ENCODE results near the gene KRTAP25-1.

The KRTAP25-1 gene

DNA sequence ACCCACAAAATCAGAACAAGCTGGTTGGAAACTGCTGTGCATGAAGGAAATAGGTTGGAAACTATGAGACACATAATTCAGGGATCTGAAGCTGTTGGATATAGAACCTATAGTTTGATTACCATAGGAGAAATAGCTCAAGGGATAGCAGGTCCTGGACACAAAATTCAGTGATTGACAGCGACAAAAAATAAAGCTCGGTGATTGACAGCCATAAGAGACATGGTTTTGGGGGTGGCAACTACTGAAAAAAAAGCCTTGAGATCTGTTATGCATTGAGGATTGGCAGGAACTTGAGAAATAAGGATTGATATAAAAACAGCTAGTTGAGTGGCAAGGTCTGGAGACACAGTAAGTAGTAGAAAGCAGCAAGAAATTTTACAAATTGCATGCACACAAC, at the start of gene KRTAP25-1:
KRTAP25-1 (minus strand) TSS at position 300 of the 400 bp plus-strand sequence; CDS start at position 276, 24 bp downstream.
- no peak for DNase-seq (ENCODE audit: low spot score)

DNA sequence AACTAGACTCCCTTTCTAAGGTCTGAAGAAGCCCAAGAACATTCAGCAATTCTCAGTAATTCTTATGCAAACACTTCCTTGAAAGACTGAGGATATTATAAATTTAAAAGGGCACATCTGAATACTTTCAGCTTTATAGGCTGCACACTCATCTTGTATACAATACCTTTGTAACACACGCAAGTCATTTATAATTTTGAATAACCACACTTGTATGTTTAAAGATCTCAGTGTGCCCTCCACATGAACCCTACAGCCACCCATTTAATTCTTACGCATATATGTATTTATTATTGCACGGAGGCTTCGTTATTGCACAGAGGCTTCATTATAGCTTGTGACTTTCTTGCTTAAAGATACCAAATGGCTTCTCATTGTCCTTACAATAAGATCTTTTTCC, 49.4 kb upstream of the KRTAP25-1 start:
- DNase-seq (ENCODE audit: low spot score), result no peak

DNA sequence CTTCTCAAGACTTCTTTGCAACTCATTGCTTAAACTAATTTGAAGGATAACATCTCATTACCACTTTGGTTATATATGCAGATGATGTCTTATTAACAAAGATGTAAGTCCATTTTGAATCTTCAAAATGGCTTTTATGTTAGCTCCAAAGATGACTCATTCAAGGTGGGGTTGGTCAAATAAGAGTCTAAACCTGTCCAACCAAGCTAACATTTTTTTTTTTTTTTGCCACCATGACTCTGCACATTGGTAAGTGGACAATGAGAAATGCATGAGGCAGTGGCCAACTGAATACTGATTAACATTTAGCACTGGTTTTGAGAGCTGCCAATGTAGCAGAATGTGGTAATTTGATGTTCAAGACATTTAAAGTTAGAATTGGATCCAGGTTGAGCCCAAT, 48.5 kb upstream of the KRTAP25-1 start:
- DNase-seq (ENCODE audit: low spot score), result no peak

GRCh38 chr21:30337276-30337744, 48.0 kb upstream of the KRTAP25-1 start, which contains the start of gene KRTAP27-1:
TSS of gene KRTAP27-1 (minus strand) at chr21:30337694. CDS start at chr21:30337668, 26 bp downstream.
- no peak for DNase-seq (ENCODE audit: low spot score)

- no peak for DNase-seq (ENCODE audit: low spot score)
These were observed 47.3 kb upstream of the KRTAP25-1 start for GRCh38 chr21:30336596-30336995.

GRCh38 chr21:30333736-30334135, 44.4 kb upstream of the KRTAP25-1 start:
- no peak for DNase-seq (ENCODE audit: low spot score)

DNA sequence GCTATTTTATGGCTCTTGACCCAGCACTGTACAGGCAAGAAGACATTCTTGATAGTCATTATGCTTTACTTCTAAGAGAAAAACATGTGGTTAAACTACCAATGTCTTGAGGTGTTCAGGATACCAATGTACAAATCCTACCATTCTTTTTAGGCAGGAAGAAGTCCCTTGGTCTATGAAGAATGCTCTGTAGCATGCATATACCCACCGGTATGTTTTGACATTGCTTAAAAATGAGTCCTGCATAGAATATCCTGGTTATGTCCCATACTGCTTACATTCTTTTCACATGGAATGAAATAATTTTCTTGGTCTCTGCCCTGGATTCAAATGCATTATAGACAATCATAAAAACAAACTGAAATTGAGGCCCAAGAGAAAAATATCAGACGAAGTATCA, 43.4 kb upstream of the KRTAP25-1 start:
- no peak for DNase-seq (ENCODE audit: low spot score)

DNA sequence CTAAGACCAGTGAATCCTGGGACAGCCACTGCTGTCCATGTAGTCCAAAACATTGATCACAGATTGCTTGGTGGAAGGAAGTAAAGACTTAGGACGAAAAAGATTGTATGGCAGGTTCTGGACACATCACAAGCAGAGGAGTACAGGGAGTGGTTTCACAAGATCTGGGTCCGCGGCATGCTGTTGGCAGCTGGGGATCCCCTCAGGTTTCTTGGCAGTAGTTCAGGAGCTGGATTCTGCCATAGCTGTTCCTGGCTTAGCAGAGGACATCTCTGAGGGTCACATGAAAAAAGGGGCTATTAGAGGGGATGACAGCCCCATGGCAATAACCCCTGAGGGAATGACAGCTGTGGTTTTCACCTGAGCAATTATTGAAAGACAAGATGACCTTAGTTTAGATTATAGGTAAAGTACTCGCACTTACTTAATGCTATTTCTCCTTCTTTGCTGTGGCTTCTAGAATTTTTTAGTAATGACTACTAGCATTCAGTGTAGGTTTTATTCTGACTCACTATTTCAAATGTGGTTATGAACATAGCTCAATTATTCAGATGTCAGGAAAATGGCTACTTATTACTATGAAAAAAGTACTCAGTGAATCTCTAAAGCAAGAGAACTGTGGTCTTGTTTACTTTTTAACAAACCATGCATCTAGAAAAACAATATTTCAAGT, 40.0 kb upstream of the KRTAP25-1 start:
- no peak for DNase-seq (ENCODE audit: low spot score)

- DNase-seq (ENCODE audit: low spot score), result no peak
These were observed 37.1 kb upstream of the KRTAP25-1 start for GRCh38 chr21:30326390-30326789.

DNA sequence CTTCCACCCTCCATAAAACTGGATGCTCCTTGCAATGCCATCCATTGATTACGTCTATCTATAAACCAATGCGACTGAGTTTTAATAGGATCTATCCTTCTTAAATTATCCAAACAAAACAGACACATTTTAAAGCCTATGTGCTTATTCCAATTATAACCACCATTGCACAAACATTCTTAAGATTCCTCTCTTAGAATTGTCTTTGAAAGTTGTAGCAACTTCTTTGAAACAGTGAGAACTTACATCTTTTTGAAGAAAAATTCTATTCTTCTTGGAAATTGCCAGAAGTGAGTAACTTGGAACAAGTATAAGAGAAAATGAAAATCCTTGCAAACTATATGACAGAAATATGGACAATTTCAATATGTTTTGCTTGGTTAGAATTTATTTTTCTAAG, 30.9 kb upstream of the KRTAP25-1 start, which contains the start of gene KRTAP26-1:
KRTAP26-1 (minus strand) TSS at position 101 of the 400 bp plus-strand sequence. CDS start 280 bp downstream, outside the sequence.
- no peak for DNase-seq (ENCODE audit: low spot score)

- DNase-seq (ENCODE audit: low spot score), result no peak
These were observed 26.4 kb upstream of the KRTAP25-1 start for GRCh38 chr21:30315701-30316100.

DNA sequence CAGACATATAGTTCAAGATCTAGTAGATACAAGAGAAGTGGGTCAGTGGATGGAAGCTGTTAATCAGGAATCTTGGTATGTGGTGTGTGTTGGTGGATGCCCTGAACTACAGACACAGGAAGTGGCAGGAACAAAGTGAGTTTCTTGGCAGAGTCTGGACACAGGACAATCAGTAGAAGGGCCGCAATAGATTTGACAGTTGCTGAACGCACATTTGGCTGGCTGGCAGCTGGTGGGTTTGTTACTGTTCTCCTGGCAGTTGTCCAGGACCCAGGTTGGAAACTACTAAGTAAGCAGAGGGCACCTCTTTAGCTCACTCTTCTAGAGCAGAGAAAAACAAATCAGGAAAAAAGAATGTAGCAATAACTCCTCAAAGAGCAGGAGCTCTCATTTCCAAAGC, 17.6 kb upstream of the KRTAP25-1 start:
- DNase-seq (ENCODE audit: low spot score), result no peak

DNA sequence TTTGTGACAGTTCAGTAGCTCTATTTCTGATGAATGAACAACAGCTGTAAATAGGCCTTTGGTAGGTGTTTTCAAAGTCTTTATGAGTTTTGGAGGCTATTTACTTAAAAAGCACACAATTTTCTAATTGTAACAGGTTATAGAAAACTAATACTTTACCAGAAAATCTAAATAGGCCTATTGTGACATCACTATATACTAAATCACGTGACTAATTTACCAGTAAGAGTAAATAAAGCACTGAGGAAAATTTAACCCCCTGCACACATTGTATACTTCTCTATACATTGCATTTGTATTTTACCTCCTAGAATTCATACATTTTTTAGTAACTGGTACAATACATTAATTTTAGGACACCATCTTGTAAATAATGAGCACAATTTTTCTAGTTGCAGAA, 15.8 kb upstream of the KRTAP25-1 start:
- no peak for DNase-seq (ENCODE audit: low spot score)

DNA sequence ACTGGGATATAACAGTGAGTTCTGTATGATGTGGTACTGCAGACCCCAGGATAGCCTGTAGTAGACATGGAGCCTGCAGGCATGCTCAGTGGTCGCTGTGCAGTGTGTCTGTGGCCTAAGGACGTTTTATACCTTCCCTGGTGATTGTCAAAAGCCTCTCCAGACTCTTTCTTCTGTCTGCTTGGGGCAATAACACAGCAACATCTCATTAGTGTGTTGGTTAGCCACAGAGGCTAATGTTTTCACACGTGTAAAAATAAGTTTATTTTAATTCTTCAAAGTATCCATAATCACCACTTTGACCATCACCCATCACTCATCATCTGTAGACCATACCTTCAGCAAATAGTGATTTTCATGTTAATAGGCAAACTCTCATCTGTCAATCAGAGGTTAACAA, 6.5 kb downstream of the KRTAP25-1 start, which contains the start of gene KRTAP24-1:
KRTAP24-1 (minus strand) TSS at position 101 of the 400 bp plus-strand sequence; CDS start at position 83, 18 bp downstream.
- DNase-seq (ENCODE audit: low spot score), result no peak

- no peak for DNase-seq (ENCODE audit: low spot score)
These were observed 17.7 kb downstream of the KRTAP25-1 start for GRCh38 chr21:30271611-30272010.

- DNase-seq (ENCODE audit: low spot score), result no peak
These were observed 18.2 kb downstream of the KRTAP25-1 start for GRCh38 chr21:30271156-30271555.

GRCh38 chr21:30269803-30270530, 19.3 kb downstream of the KRTAP25-1 start:
- no peak for DNase-seq (ENCODE audit: low spot score)

- no peak for DNase-seq (ENCODE audit: low spot score)
These were observed 20.6 kb downstream of the KRTAP25-1 start for GRCh38 chr21:30268608-30269197.

GRCh38 chr21:30257773-30258172, 31.5 kb downstream of the KRTAP25-1 start:
- no peak for DNase-seq (ENCODE audit: low spot score)

- DNase-seq (ENCODE audit: low spot score), result no peak
These were observed 33.2 kb downstream of the KRTAP25-1 start for GRCh38 chr21:30256100-30256499.

- no peak for DNase-seq (ENCODE audit: low spot score)
These were observed 33.6 kb downstream of the KRTAP25-1 start for GRCh38 chr21:30255679-30256078.

- DNase-seq (ENCODE audit: low spot score), result no peak
These were observed 37.5 kb downstream of the KRTAP25-1 start for GRCh38 chr21:30251781-30252180.

DNA sequence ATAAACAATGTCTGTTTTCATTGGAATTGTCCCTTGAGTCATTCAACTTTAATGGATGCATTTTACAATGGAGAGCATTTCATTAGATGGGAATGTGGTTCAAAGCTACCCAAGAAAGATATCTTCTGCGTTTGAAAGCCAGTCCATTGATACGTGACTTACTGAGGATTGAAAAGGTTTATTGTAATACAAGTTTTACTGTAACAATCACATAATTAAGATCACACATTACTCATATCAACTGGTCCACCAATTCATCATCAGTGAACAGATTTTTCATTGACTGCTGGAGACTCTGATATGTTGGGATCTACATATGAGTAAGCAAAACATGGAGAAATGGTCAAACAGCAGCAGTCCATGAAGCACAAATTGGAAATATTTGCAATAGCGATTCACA, 39.4 kb downstream of the KRTAP25-1 start:
- no peak for DNase-seq (ENCODE audit: low spot score)

Data from left forelimb (tissue), 1 donor.